A549 (cell line): ENCODE measurements around the gene ONECUT3. TPM values are rescaled to one million over a fixed set of nuclear protein-coding genes. Genes with fewer than 3 reads are reported as not detected.

Experiments used
- ATAC-seq, 2 experiments: fragments of 200-7000 bp in 1 of 2; fragments of >200 bp in 1 of 2; cut with Nextera tagmentation in 1 of 2; cut with Tn5 transposase in 1 of 2; 3 replicates each; pipeline versions ENCODE4 v1.8.0 to v1.9.1; 2018 to 2020; ENCODE audit warnings: mild to moderate bottlenecking in 1 of 2, moderate library complexity in 1 of 2
- CTCF ChIA-PET: fragments of 300-600 bp; sonication (Branson Sonifier 250); formaldehyde crosslinking; extraction: SDS; loops from one replicate; lab custom pipeline; 2021; ENCODE audit warnings: antibody characterized with exemption, inconsistent platforms; lab: Yijun Ruan, JAX
- POLR2A ChIA-PET: fragments of 350-600 bp; formaldehyde crosslinking; extraction: SDS; loops from one replicate; lab custom pipeline; 2021; ENCODE audit warnings: antibody characterized with exemption, inconsistent platforms; lab: Yijun Ruan, JAX
- DNase-seq, 2 experiments: peaks; one replicate each; pipeline versions ENCODE4 v3.0.0 to v3.0.0-alpha.2; 2011 to 2016; ENCODE audit warnings: low read depth in 1 of 2, low spot score in 1 of 2
- FAIRE-seq: peaks from 2 replicates; lab custom pipeline; 2011; peaks lifted over from hg19 to GRCh38; lab: Jason Lieb, UNC
- H3K27ac ChIP-seq, 2 experiments: fragments of >200 bp; sonication (Bioruptor Twin); formaldehyde crosslinking; 3 replicates each; pipeline ENCODE4 v1.5.1; 2016 to 2017
- H3K4me1 ChIP-seq: fragments of >200 bp; sonication (Bioruptor Twin); formaldehyde crosslinking; 3 replicates; pipeline ENCODE4 v1.6.1; 2016
- H3K4me2 ChIP-seq: fragments of >200 bp; sonication (Bioruptor Twin); formaldehyde crosslinking; 3 replicates; pipeline ENCODE4 v1.6.1; 2016
- H3K4me3 ChIP-seq: fragments of >200 bp; sonication (Bioruptor Twin); formaldehyde crosslinking; 3 replicates; pipeline ENCODE4 v1.5.1; 2016
- H3K9me3 ChIP-seq: fragments of >200 bp; sonication (Bioruptor Twin); formaldehyde crosslinking; 3 replicates; pipeline ENCODE4 v1.6.1; 2016
- ATOH8 ChIP-seq: fragments of 250-450 bp; sonication (Bioruptor Pico); IDR thresholded peaks from 2 replicates; pipeline ENCODE4 v1.5.0; 2020; ENCODE audit warnings: low read depth, mild to moderate bottlenecking, moderate library complexity
- BCL3 ChIP-seq: fragments of >200 bp; sonication (Bioruptor Twin); formaldehyde crosslinking; IDR thresholded peaks from 3 replicates; pipeline ENCODE4 v1.6.1; 2016
- CTCF ChIP-seq: fragments of >200 bp; sonication (Bioruptor Twin); formaldehyde crosslinking; IDR thresholded peaks from 3 replicates; pipeline ENCODE4 v1.5.1; 2016
- EHF ChIP-seq: fragments of 250-450 bp; sonication (Bioruptor Pico); IDR thresholded peaks from 2 replicates; pipeline ENCODE4 v1.5.0; 2020; ENCODE audit warnings: mild to moderate bottlenecking
- EHMT2 ChIP-seq: fragments of 200-600 bp; sonication (generic); IDR thresholded peaks from 2 replicates; pipeline ENCODE4 v1.6.1; 2016; ENCODE audit warnings: antibody characterized with exemption, low read depth, mild to moderate bottlenecking, moderate library complexity
- ELK1 ChIP-seq: fragments of 150-350 bp; IDR thresholded peaks from 2 replicates; pipeline ENCODE4 v1.6.1; 2014; ENCODE audit warnings: low read depth, mild to moderate bottlenecking, low read length
- GATA3 ChIP-seq: IDR thresholded peaks from 2 replicates; pipeline ENCODE4 v1.6.1; 2012; ENCODE audit warnings: borderline replicate concordance
- HDAC2 ChIP-seq: fragments of 200-600 bp; sonication (generic); IDR thresholded peaks from 2 replicates; pipeline ENCODE4 v1.6.1; 2016
- HMGXB4 ChIP-seq: fragments of 250-450 bp; sonication (Bioruptor Pico); IDR thresholded peaks from 2 replicates; pipeline ENCODE4 v1.5.0; 2021; ENCODE audit warnings: mild to moderate bottlenecking, moderate library complexity, borderline replicate concordance
- JUNB ChIP-seq: fragments of >200 bp; sonication (Bioruptor Twin); formaldehyde crosslinking; IDR thresholded peaks from 2 replicates; pipeline ENCODE4 v1.6.1; 2016
- MAFK ChIP-seq: fragments of 450-650 bp; IDR thresholded peaks from 2 replicates; pipeline ENCODE4 v1.6.1; 2014; ENCODE audit not compliant: partially characterized antibody
- PHF8 ChIP-seq: fragments of 200-600 bp; sonication (generic); IDR thresholded peaks from 2 replicates; pipeline ENCODE4 v1.6.1; 2016; ENCODE audit warnings: low read depth, mild to moderate bottlenecking, antibody characterized with exemption, moderate library complexity, borderline replicate concordance
- POLR2AphosphoS2 ChIP-seq: conservative IDR thresholded peaks from 2 replicates; pipeline ENCODE4 v1.6.1; 2012; ENCODE audit warnings: low read length, improper control_type of control experiment, inconsistent platforms
- REST ChIP-seq: fragments of 200-600 bp; sonication (generic); IDR thresholded peaks from 2 replicates; pipeline ENCODE4 v1.6.1; 2016; ENCODE audit warnings: antibody characterized with exemption, mild to moderate bottlenecking, moderate library complexity
- RNF2 ChIP-seq: fragments of 200-600 bp; sonication (generic); IDR thresholded peaks from 2 replicates; pipeline ENCODE4 v1.6.1; 2016; ENCODE audit warnings: low read depth, mild to moderate bottlenecking, antibody characterized with exemption, moderate library complexity, borderline replicate concordance
- SMC3 ChIP-seq: fragments of >200 bp; sonication (Bioruptor Twin); formaldehyde crosslinking; IDR thresholded peaks from 3 replicates; pipeline ENCODE4 v1.6.1; 2018; ENCODE audit warnings: inconsistent platforms
- SREBF2 ChIP-seq: fragments of 450-650 bp; IDR thresholded peaks from 2 replicates; pipeline ENCODE4 v1.6.1; 2014; ENCODE audit warnings: mild to moderate bottlenecking, moderate library complexity
- TP53 ChIP-seq: fragments of 250-450 bp; sonication (Bioruptor Pico); IDR thresholded peaks from 2 replicates; pipeline ENCODE4 v1.5.0; 2021; ENCODE audit warnings: mild to moderate bottlenecking, moderate library complexity
- ZC3H11A ChIP-seq: fragments of 450-650 bp; IDR thresholded peaks from 2 replicates; pipeline ENCODE4 v1.6.1; 2014; ENCODE audit warnings: antibody characterized with exemption, mild to moderate bottlenecking
- ZFP36 ChIP-seq: fragments of 450-650 bp; IDR thresholded peaks from 2 replicates; pipeline ENCODE4 v1.6.1; 2014; ENCODE audit warnings: borderline replicate concordance; ENCODE audit not compliant: partially characterized antibody
- WGBS: methylation state at CpG from one replicate; pipeline ENCODE4 v1.1.6; 2017; ENCODE audit errors: missing lambda C conversion rate; 5-methylcytosine and 5-hydroxymethylcytosine counted together
- polyA plus RNA-seq, 4 experiments: library from polyadenylated mRNA; depleted of rRNA in 3 of 4; stranded (reverse); fragments of >200 nt; fragmentation: RNase III in 1 of 4; extraction: RNeasy Plus Mini Kit Qiagen cat#74134 plus additional on column Dnase treatment in 1 of 4; gene quantifications; 2 replicates in 3 of 4; 3 replicates in 1 of 4; pipeline ENCODE4 v1.2.3, GENCODE V29; 2011 to 2017

Gene ONECUT3
- polyA plus RNA-seq, 2 of the 4 experiments (the other 2 are of a cell fraction), result 0.01 TPM; not detected in 1

GRCh38 chr19:1779574-1779973 is 26.3 kb downstream of the ONECUT3 start:
- DNase-seq, result no peak
- ChIA-PET CTCF (interaction anchor here (1.0 to 9.1 kb wide), 2 partner anchors 15 to 16 kb away, joined by 3 to 90 read pairs; no protein-coding TSS in a partner anchor), POLR2A (no interaction called here)
- no peak for TF ChIP-seq MAFK
- TF ChIP-seq SMC3, result no peak
- TF ChIP-seq ELK1, result no peak
- no peak for TF ChIP-seq GATA3
- no peak for TF ChIP-seq JUNB
- no peak for TF ChIP-seq POLR2AphosphoS2
- TF ChIP-seq ZC3H11A, result no peak
- TF ChIP-seq RNF2, result no peak
- no peak for TF ChIP-seq TP53
- no peak for TF ChIP-seq EHMT2
- TF ChIP-seq SREBF2, result no peak
- no peak for TF ChIP-seq REST
- no peak for TF ChIP-seq PHF8
- no peak for TF ChIP-seq ZFP36
- no peak for TF ChIP-seq BCL3
- no peak for TF ChIP-seq ATOH8 (CRISPR knock-in tag)
- no peak for TF ChIP-seq CTCF
- no peak for TF ChIP-seq EHF
- TF ChIP-seq HDAC2, result no peak
- no peak for TF ChIP-seq HMGXB4
- no peak for ATAC-seq
- Histone ChIP-seq H3K27ac (no peak overlapping the region), H3K4me3 (no peak overlapping the region), H3K9me3 (peaks cover 17% of the 10 kb centered on the region), H3K4me2 (no peak overlapping the region), H3K4me1 (no peaks in the 10 kb centered on the region)
- 13% methylated on average over 15 of the region's 16 CpGs for WGBS
- FAIRE-seq, result no peak
